IMR-90 (cell line): ENCODE results near the gene AMZ2. TPM values are rescaled to one million over a fixed set of nuclear protein-coding genes. Genes with fewer than 3 reads are reported as not detected.

Experiments
- ATAC-seq: fragments of 200-7000 bp; cut with Tn5 transposase; 2 replicates; pipeline ENCODE4 v1.9.1; 2020; ENCODE audit warnings: low read depth, mild to moderate bottlenecking, moderate library complexity
- BruUV-seq: library from RNA; stranded (reverse); fragments of 400-500 nt; replicated peaks from 2 replicates; lab custom pipeline; 2021; lab: Mats Ljungman, UMichigan
- CTCF ChIA-PET: fragments of 300-600 bp; formaldehyde crosslinking; extraction: SDS; loops from one replicate; lab custom pipeline; 2021; ENCODE audit warnings: antibody characterized with exemption; lab: Yijun Ruan, JAX
- POLR2A ChIA-PET: fragments of 300-600 bp; sonication (Branson Sonifier 250); formaldehyde crosslinking; loops from one replicate; lab custom pipeline; 2022; ENCODE audit warnings: antibody characterized with exemption; ENCODE audit not compliant: unreplicated experiment; lab: Charles Lee
- DNase-seq: peaks from one replicate; pipeline ENCODE4 v3.0.0; 2013
- H2AFZ ChIP-seq: replicated peaks from 2 replicates; pipeline ENCODE3; 2013; ENCODE audit warnings: low read length, mild to moderate bottlenecking; ENCODE audit not compliant: poor library complexity
- H2AK5ac ChIP-seq: 2 replicates; pipeline ENCODE4 v1.6.1; 2013; ENCODE audit warnings: low read depth, low read length, inconsistent platforms
- H2AK9ac ChIP-seq: replicated peaks from 2 replicates; pipeline ENCODE3; 2013; ENCODE audit warnings: mild to moderate bottlenecking, low read depth, low read length, moderate library complexity; ENCODE audit not compliant: poor library complexity
- H2BK120ac ChIP-seq: 2 replicates; pipeline ENCODE4 v1.6.1; 2013; ENCODE audit warnings: low read depth, low read length, inconsistent platforms
- H2BK15ac ChIP-seq: 3 replicates; pipeline ENCODE4 v1.6.1; 2013; ENCODE audit warnings: low read depth, low read length, inconsistent platforms
- H2BK20ac ChIP-seq: 2 replicates; pipeline ENCODE4 v1.6.1; 2013; ENCODE audit warnings: low read depth, mild to moderate bottlenecking, inconsistent platforms, low read length, moderate library complexity
- H2BK5ac ChIP-seq: 2 replicates; pipeline ENCODE4 v1.6.1; 2013; ENCODE audit warnings: mild to moderate bottlenecking, low read depth, low read length, inconsistent platforms; ENCODE audit not compliant: poor library complexity, severe bottlenecking
- H3K14ac ChIP-seq: replicated peaks from 2 replicates; pipeline ENCODE4 v1.6.1; 2013; ENCODE audit warnings: low read depth, low read length, inconsistent platforms
- H3K18ac ChIP-seq: 2 replicates; pipeline ENCODE4 v1.6.1; 2013; ENCODE audit warnings: low read depth, low read length, control low read depth
- H3K23ac ChIP-seq: 2 replicates; pipeline ENCODE4 v1.6.1; 2013; ENCODE audit warnings: low read depth, low read length, inconsistent platforms
- H3K27ac ChIP-seq: 2 replicates; pipeline ENCODE4 v1.5.1; 2013; ENCODE audit warnings: mild to moderate bottlenecking, control low read depth, low read length; ENCODE audit not compliant: insufficient read depth
- H3K27me3 ChIP-seq: 2 replicates; pipeline ENCODE4 v1.6.1; 2013; ENCODE audit warnings: low read length; ENCODE audit not compliant: control insufficient read depth, insufficient read depth
- H3K36me3 ChIP-seq: 2 replicates; pipeline ENCODE4 v1.6.1; 2013; ENCODE audit warnings: low read length, mixed read lengths; ENCODE audit not compliant: control insufficient read depth, insufficient read depth
- H3K4ac ChIP-seq: 2 replicates; pipeline ENCODE4 v1.6.1; 2013; ENCODE audit warnings: low read depth, low read length, inconsistent platforms
- H3K4me1 ChIP-seq: 2 replicates; pipeline ENCODE4 v1.6.1; 2013; ENCODE audit warnings: low read length, mixed read lengths; ENCODE audit not compliant: control insufficient read depth, insufficient read depth
- H3K4me2 ChIP-seq: 2 replicates; pipeline ENCODE4 v1.6.1; 2013; ENCODE audit warnings: low read depth, mild to moderate bottlenecking, control low read depth, low read length, moderate library complexity
- H3K4me3 ChIP-seq: 2 replicates; pipeline ENCODE4 v1.5.1; 2013; ENCODE audit warnings: low read depth, mild to moderate bottlenecking, control low read depth, low read length, moderate library complexity; ENCODE audit not compliant: insufficient read depth
- H3K56ac ChIP-seq: 2 replicates; pipeline ENCODE4 v1.6.1; 2013; ENCODE audit warnings: low read length, inconsistent platforms; ENCODE audit not compliant: insufficient read depth; ENCODE audit errors: extremely low read depth
- H3K79me1 ChIP-seq, 2 experiments: 2 replicates each; pipeline ENCODE4 v1.6.1; 2013; ENCODE audit warnings: low read length in 2 of 2, inconsistent platforms in 1 of 2, low read depth in 1 of 2
- H3K9ac ChIP-seq: 2 replicates; pipeline ENCODE4 v1.6.1; 2013; ENCODE audit warnings: low read depth, low read length, control low read depth
- H3K9me1 ChIP-seq: 2 replicates; pipeline ENCODE4 v1.6.1; 2013; ENCODE audit warnings: low read length, inconsistent platforms; ENCODE audit not compliant: insufficient read depth
- H3K9me3 ChIP-seq: 2 replicates; pipeline ENCODE4 v1.6.1; 2013; ENCODE audit warnings: low read length; ENCODE audit not compliant: control insufficient read depth, insufficient read depth
- H4K20me1 ChIP-seq: 2 replicates; pipeline ENCODE4 v1.6.1; 2013; ENCODE audit warnings: low read length, inconsistent platforms; ENCODE audit not compliant: insufficient read depth
- H4K5ac ChIP-seq: 2 replicates; pipeline ENCODE4 v1.6.1; 2013; ENCODE audit warnings: mild to moderate bottlenecking, low read depth, low read length, control low read depth
- H4K8ac ChIP-seq, 2 experiments: 2 replicates each; pipeline ENCODE4 v1.6.1; 2013; ENCODE audit warnings: low read depth in 2 of 2, low read length in 2 of 2, control low read depth in 1 of 2, inconsistent platforms in 1 of 2
- H4K91ac ChIP-seq: 2 replicates; pipeline ENCODE4 v1.6.1; 2013; ENCODE audit warnings: low read depth, low read length, inconsistent platforms; ENCODE audit not compliant: insufficient read depth
- BHLHE40 ChIP-seq: fragments of 150-350 bp; IDR thresholded peaks from 2 replicates; pipeline ENCODE4 v1.6.1; 2016; ENCODE audit warnings: mild to moderate bottlenecking, low read depth, low read length
- CEBPB ChIP-seq: IDR thresholded peaks from 2 replicates; pipeline ENCODE4 v1.6.1; 2012; ENCODE audit warnings: low read depth, low read length, improper control_type of control experiment
- CHD1 ChIP-seq: IDR thresholded peaks from 2 replicates; pipeline ENCODE4 v1.6.1; 2012; ENCODE audit warnings: low read depth, low read length, improper control_type of control experiment
- FOS ChIP-seq: fragments of 150-350 bp; IDR thresholded peaks from 2 replicates; pipeline ENCODE4 v1.6.1; 2016; ENCODE audit warnings: low read depth, low read length
- MAFK ChIP-seq: IDR thresholded peaks from 2 replicates; pipeline ENCODE4 v1.6.1; 2012; ENCODE audit warnings: low read depth, low read length, improper control_type of control experiment
- MAZ ChIP-seq: IDR thresholded peaks from 2 replicates; pipeline ENCODE4 v1.6.1; 2012; ENCODE audit warnings: low read depth, mild to moderate bottlenecking, low read length, improper control_type of control experiment, moderate library complexity, borderline replicate concordance
- MXI1 ChIP-seq: IDR thresholded peaks from 2 replicates; pipeline ENCODE4 v1.6.1; 2012; ENCODE audit warnings: low read depth, mild to moderate bottlenecking, low read length, moderate library complexity, borderline replicate concordance
- NFE2L2 ChIP-seq: fragments of 150-350 bp; IDR thresholded peaks from 2 replicates; pipeline ENCODE4 v1.6.1; 2016; ENCODE audit warnings: low read depth, mild to moderate bottlenecking, low read length
- POLR2A ChIP-seq: IDR thresholded peaks from 2 replicates; pipeline ENCODE4 v1.6.1; 2012; ENCODE audit warnings: mild to moderate bottlenecking, low read depth, low read length
- RAD21 ChIP-seq: IDR thresholded peaks from 2 replicates; pipeline ENCODE4 v1.6.1; 2012; ENCODE audit warnings: low read length, improper control_type of control experiment
- RCOR1 ChIP-seq: IDR thresholded peaks from 2 replicates; pipeline ENCODE4 v1.6.1; 2012; ENCODE audit warnings: mild to moderate bottlenecking, low read length, improper control_type of control experiment; ENCODE audit not compliant: insufficient replicate concordance
- RFX5 ChIP-seq: IDR thresholded peaks from 2 replicates; pipeline ENCODE4 v1.8.0; 2012; ENCODE audit warnings: low read depth, mild to moderate bottlenecking, low read length, moderate library complexity
- SMC3 ChIP-seq: fragments of 150-350 bp; IDR thresholded peaks from 2 replicates; pipeline ENCODE4 v1.6.1; 2016; ENCODE audit warnings: low read depth, mild to moderate bottlenecking, antibody characterized with exemption, low read length, moderate library complexity
- WGBS, 2 experiments: methylation state at CpG; one replicate each; pipeline versions ENCODE4 v1.1.5 to v1.1.7; 2013; ENCODE audit warnings: missing lambda C conversion rate in 2 of 2; ENCODE audit not compliant: insufficient read length in 1 of 2; ENCODE audit errors: extremely low coverage in 2 of 2; 5-methylcytosine and 5-hydroxymethylcytosine counted together
- dilution Hi-C: fragments of 300-500 bp; cut with HindIII; formaldehyde crosslinking; loops from one replicate; pipeline ENCODE4 v1.14.3; 2018; ENCODE audit warnings: low sequenced_read_pairs; ENCODE audit not compliant: unreplicated experiment
- in situ Hi-C: fragments of 300-500 bp; cut with MboI; formaldehyde crosslinking; loops from 3 replicates; pipeline ENCODE4 v1.14.3; 2019; ENCODE audit warnings: low sequenced_read_pairs, inconsistent platforms, mixed read lengths
- intact Hi-C: fragments of 100-400 bp; cut with micrococcal nuclease; formaldehyde crosslinking; loops from 2 replicates; pipeline ENCODE4 v1.10.0; 2022
- polyA plus RNA-seq, 3 experiments: library from polyadenylated mRNA; depleted of rRNA; stranded (reverse); fragments of >200 nt; gene quantifications; 2 replicates each; pipeline ENCODE4 v1.2.3, GENCODE V29; 2012; ENCODE audit warnings: low replicate concordance in 1 of 3
- total RNA-seq: library from RNA; depleted of rRNA; stranded (reverse); fragments of >200 nt; gene quantifications from 2 replicates; pipeline ENCODE4 v1.2.3, GENCODE V29; 2012
- TF ChIP-seq, protein P1 (sequence below): fragments of 150-350 bp; IDR thresholded peaks from 2 replicates; pipeline ENCODE4 v1.6.1; 2017; ENCODE audit warnings: mild to moderate bottlenecking, antibody characterized with exemption, low read length, low read depth
- TF ChIP-seq, protein P2 (sequence below): fragments of 150-350 bp; IDR thresholded peaks from 2 replicates; pipeline ENCODE4 v1.6.1; 2016; ENCODE audit warnings: low read depth, mild to moderate bottlenecking, low read length, moderate library complexity, borderline replicate concordance

AMZ2 gene
- total and polyA plus RNA-seq, 2 of the 4 experiments (the other 2 are of a cell fraction), result 65.4 to 90.2 TPM

DNA sequence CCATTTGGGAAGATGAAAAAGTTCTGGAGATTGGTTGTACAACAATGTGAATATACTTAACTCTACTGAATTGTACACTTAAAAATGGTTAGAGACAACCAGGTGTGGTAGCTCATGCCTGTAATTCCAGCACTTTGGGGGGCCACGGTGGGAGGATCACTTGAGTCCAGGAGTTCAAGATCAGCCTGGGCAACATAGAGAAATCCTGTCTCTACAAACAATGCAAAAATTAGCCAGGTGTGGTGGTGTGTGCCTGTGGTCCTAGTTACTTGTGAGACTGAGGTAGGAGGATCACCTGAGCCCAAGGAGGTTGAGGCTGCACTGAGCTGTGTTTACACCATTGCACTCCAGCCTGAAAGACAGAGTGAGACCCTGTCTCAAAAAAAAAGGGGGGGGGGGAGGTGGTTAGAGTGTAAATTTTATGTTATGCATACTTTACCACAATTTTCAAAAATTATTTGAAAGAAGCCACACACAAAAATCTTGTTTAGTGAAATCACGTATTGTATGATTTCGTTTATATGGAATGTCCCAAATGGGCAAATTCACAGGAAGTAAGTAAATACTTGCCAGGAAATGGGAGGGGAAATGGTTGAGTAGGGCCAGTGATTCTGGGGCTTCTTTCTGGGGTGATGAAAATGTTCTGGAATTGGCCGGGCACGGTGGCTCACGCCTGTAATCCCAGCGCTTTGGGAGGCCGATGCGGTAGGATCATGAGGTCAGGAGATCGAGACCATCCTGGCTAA is 37.1 kb upstream of the AMZ2 start:
- Histone ChIP-seq H3K79me1 (peaks cover 3 to 11% of the 10 kb centered on the region in 2 experiments), H3K9me3 (no peaks in the 10 kb centered on the region), H3K14ac (no peak overlapping the region), H2AK5ac (no peak overlapping the region), H3K18ac (no peak overlapping the region), H3K4me2 (no peak overlapping the region), H3K56ac (no peak overlapping the region), H3K4me1 (no peaks in the 10 kb centered on the region), H4K8ac (no peak overlapping the region), H4K20me1 (no peaks in the 10 kb centered on the region; the same call in 1 of the 2 replicates), H4K91ac (no peak overlapping the region), H2BK15ac (no peak overlapping the region), H2BK20ac (no peak overlapping the region), H3K9ac (no peak overlapping the region), H3K9me1 (no peaks in the 10 kb centered on the region), H3K23ac (no peak overlapping the region), H2BK5ac (no peak overlapping the region), H2AK9ac (no peak overlapping the region), H3K27ac (no peak overlapping the region), H4K5ac (no peak overlapping the region), H3K27me3 (no peaks in the 10 kb centered on the region), H2AFZ (no peak overlapping the region), H2BK120ac (no peak overlapping the region), H3K4me3 (no peak overlapping the region), H3K36me3 (peaks cover 5% of the 10 kb centered on the region; the same call in 1 of the 2 replicates), H3K4ac (no peak overlapping the region)
- 100% methylated on average over 7 of the region's 10 CpGs; no CpG with 5 or more reads in 1 of the 2 experiments for WGBS, 2 experiments
- ATAC-seq (no peak), DNase-seq (no peak)
- dilution Hi-C loops (no loop called here), intact Hi-C loops (no loop called here), in situ Hi-C loops (no loop called here)
- ChIA-PET CTCF (no interaction called here), POLR2A (interaction anchor here (0.6 kb wide), 1 partner anchor 39 kb away, joined by 4 read pairs; no protein-coding TSS in a partner anchor)
- no TSS peak for BruUV-seq
- TF ChIP-seq CHD1, result no peak
- no peak for TF ChIP-seq SMC3
- TF ChIP-seq MAFK, result no peak
- TF ChIP-seq, protein P1, sequence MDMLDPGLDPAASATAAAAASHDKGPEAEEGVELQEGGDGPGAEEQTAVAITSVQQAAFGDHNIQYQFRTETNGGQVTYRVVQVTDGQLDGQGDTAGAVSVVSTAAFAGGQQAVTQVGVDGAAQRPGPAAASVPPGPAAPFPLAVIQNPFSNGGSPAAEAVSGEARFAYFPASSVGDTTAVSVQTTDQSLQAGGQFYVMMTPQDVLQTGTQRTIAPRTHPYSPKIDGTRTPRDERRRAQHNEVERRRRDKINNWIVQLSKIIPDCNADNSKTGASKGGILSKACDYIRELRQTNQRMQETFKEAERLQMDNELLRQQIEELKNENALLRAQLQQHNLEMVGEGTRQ, result no peak
- no peak for TF ChIP-seq MAZ
- no peak for TF ChIP-seq FOS
- TF ChIP-seq, protein P2, sequence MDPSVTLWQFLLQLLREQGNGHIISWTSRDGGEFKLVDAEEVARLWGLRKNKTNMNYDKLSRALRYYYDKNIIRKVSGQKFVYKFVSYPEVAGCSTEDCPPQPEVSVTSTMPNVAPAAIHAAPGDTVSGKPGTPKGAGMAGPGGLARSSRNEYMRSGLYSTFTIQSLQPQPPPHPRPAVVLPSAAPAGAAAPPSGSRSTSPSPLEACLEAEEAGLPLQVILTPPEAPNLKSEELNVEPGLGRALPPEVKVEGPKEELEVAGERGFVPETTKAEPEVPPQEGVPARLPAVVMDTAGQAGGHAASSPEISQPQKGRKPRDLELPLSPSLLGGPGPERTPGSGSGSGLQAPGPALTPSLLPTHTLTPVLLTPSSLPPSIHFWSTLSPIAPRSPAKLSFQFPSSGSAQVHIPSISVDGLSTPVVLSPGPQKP, result no peak
- no peak for TF ChIP-seq MXI1
- no peak for TF ChIP-seq RCOR1
- no peak for TF ChIP-seq RFX5
- no peak for TF ChIP-seq POLR2A
- TF ChIP-seq NFE2L2, result no peak
- no peak for TF ChIP-seq BHLHE40
- TF ChIP-seq CEBPB, result no peak
- TF ChIP-seq RAD21, result no peak
